T-cell (primary cell): ENCODE data around the gene SRP54. TPM values are rescaled to one million over a fixed set of nuclear protein-coding genes. Genes with fewer than 3 reads are reported as not detected.
A peak's percentile ranks its signal among the peaks of the same experiment; 100 is the strongest.

Experiments used
- ATAC-seq, 4 experiments: fragments of 200-7000 bp in 3 of 4; fragments of 150-1000 bp in 1 of 4; cut with Tn5 transposase; replicated peaks in 1 of 4; 1 replicate in 3 of 4; 2 replicates in 1 of 4; pipeline ENCODE4 v1.10.0; 2021; ENCODE audit warnings: moderate library complexity in 3 of 4, mild to moderate bottlenecking in 2 of 4, moderate number of reproducible peaks in 1 of 4
- CTCF ChIA-PET, 2 donors: fragments of 300-600 bp; sonication (Branson Sonifier 250); formaldehyde crosslinking; loops; one replicate each; lab custom pipeline; 2022; ENCODE audit warnings: antibody characterized with exemption in 2 of 2; lab: Charles Lee
- POLR2A ChIA-PET, 2 donors: fragments of 300-600 bp; sonication (Branson Sonifier 250); formaldehyde crosslinking; loops; one replicate each; lab custom pipeline; 2022; ENCODE audit warnings: antibody characterized with exemption in 2 of 2; lab: Charles Lee
- DNase-seq, 35 experiments: peaks; one replicate each; pipeline versions ENCODE4 v3.0.0 to v3.0.0-alpha.2; 2013 to 2023
- H3K27ac ChIP-seq: one replicate; pipeline ENCODE4 v1.5.1; 2013; ENCODE audit warnings: low read length
- H3K27me3 ChIP-seq, 2 experiments: replicated peaks in 1 of 2; 1 replicate in 1 of 2; 2 replicates in 1 of 2; pipeline versions ENCODE4 v1.6.1 to v1.7.0; 2013; ENCODE audit warnings: low read length in 1 of 2, mixed read lengths in 1 of 2; ENCODE audit not compliant: control insufficient read depth in 2 of 2, insufficient read depth in 2 of 2; ENCODE audit errors: extremely low read depth in 1 of 2
- H3K36me3 ChIP-seq, 2 donors: 1 replicate in 1 of 2; 2 replicates in 1 of 2; pipeline versions ENCODE4 v1.6.1 to v1.7.0; 2013; ENCODE audit warnings: low read length in 1 of 2; ENCODE audit not compliant: control insufficient read depth in 2 of 2, insufficient read depth in 1 of 2; ENCODE audit errors: extremely low read depth in 1 of 2
- H3K4me1 ChIP-seq, 2 experiments: 1 replicate in 1 of 2; 2 replicates in 1 of 2; pipeline versions ENCODE4 v1.6.1 to v1.7.0; 2013; ENCODE audit warnings: low read length in 2 of 2, mixed read lengths in 1 of 2; ENCODE audit not compliant: insufficient read depth in 2 of 2, control insufficient read depth in 1 of 2; ENCODE audit errors: extremely low read depth in 1 of 2
- H3K4me3 ChIP-seq, 2 donors: 1 replicate in 1 of 2; 2 replicates in 1 of 2; pipeline versions ENCODE4 v1.5.1 to v1.7.0; 2013; ENCODE audit warnings: mild to moderate bottlenecking in 2 of 2, low read length in 1 of 2, moderate library complexity in 1 of 2; ENCODE audit not compliant: control insufficient read depth in 1 of 2; ENCODE audit errors: extremely low read depth in 1 of 2
- H3K9me3 ChIP-seq: 2 replicates; pipeline ENCODE4 v1.7.0; 2013
- H3K27ac Mint-ChIP-seq, 2 donors: one replicate each; pipeline ENCODE4 v1.8.0; 2020 to 2021; ENCODE audit warnings: mild to moderate bottlenecking in 2 of 2, mixed read lengths in 2 of 2
- H3K27me3 Mint-ChIP-seq, 2 donors: one replicate each; pipeline ENCODE4 v1.8.0; 2021 to 2022; ENCODE audit warnings: mixed read lengths in 2 of 2
- H3K36me3 Mint-ChIP-seq: one replicate; pipeline ENCODE4 v1.8.0; 2021; ENCODE audit warnings: mixed read lengths
- H3K4me1 Mint-ChIP-seq, 3 donors: one replicate each; pipeline ENCODE4 v1.8.0; 2020 to 2022; ENCODE audit warnings: mixed read lengths in 3 of 3, mild to moderate bottlenecking in 1 of 3
- H3K4me3 Mint-ChIP-seq, 3 donors: one replicate each; pipeline ENCODE4 v1.8.0; 2020 to 2022; ENCODE audit warnings: mild to moderate bottlenecking in 3 of 3, mixed read lengths in 3 of 3, moderate library complexity in 3 of 3
- H3K9me3 Mint-ChIP-seq, 3 donors: one replicate each; pipeline ENCODE4 v1.8.0; 2020 to 2022; ENCODE audit warnings: mixed read lengths in 3 of 3
- WGBS: methylation state at CpG from one replicate; pipeline ENCODE4 v1.1.5; 2013; ENCODE audit warnings: missing lambda C conversion rate; ENCODE audit not compliant: insufficient coverage; 5-methylcytosine and 5-hydroxymethylcytosine counted together
- total RNA-seq, 35 experiments: library from RNA in 6 of 35; stranded (reverse) in 6 of 35; fragments of 120-200 nt in 1 of 35; gene quantifications; one replicate each; pipeline versions ENCODE4 v1.2.1 to v1.2.4 and lab custom pipeline; 2013 to 2026

SRP54 gene
- total RNA-seq, 5 donors from 2014 or later (not counting 1 experiment from before 2014, with no cell fraction given): 41.5 to 55.4 (median 41.9) TPM

DNA sequence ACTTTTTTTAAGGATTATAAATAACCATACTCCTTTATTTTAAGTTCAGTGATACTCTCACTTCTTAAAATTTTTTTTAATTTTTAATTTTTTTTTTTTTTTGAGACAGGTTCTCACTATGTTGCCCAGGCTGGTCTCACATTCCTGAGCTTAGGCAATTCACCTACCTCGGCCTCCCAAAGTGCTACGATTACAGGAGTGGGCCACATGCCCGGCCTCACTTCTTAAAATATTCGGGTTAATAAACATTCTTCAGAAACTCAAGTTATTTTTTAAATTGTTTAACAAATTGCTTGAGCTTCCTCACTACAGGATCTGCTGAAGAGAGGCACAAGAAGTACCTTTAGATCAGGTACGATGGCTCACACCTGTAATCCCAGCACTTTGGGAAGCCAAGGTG, 4.3 kb upstream of the SRP54 start:
- POLR2A ChIA-PET: interaction anchor here in 1 of 2 donors (0.6 kb wide), 1 partner anchor 132 kb away, joined by 3 read pairs; no protein-coding TSS in a partner anchor
- Histone ChIP-seq H3K4me3 (no peak overlapping the region), H3K9me3 (no peaks in the 10 kb centered on the region), H3K27ac (no peak overlapping the region), H3K36me3 (no peaks in the 10 kb centered on the region), H3K27me3 (no peaks in the 10 kb centered on the region), H3K4me1 (peaks cover 11 to 13% of the 10 kb centered on the region in 2 experiments)
- peaks cover 14% of the 10 kb centered on the region for H3K36me3 Mint-ChIP-seq
- no peaks in the 10 kb centered on the region for H3K27me3 Mint-ChIP-seq
- no peak overlapping the region for H3K4me3 Mint-ChIP-seq
- WGBS: 94% methylated on average over 3 of the region's 5 CpGs
- no peak for DNase-seq
- no peak for ATAC-seq
- no peak overlapping the region for H3K27ac Mint-ChIP-seq
- H3K4me1 Mint-ChIP-seq: peaks cover 22 to 31% (median 27%) of the 10 kb centered on the region in 3 donors
- CTCF ChIA-PET: interaction anchor here in 1 of 2 donors (0.7 kb wide), 1 partner anchor 443 kb away, joined by 4 read pairs; no protein-coding TSS in a partner anchor
- H3K9me3 Mint-ChIP-seq: no peaks in the 10 kb centered on the region

DNA sequence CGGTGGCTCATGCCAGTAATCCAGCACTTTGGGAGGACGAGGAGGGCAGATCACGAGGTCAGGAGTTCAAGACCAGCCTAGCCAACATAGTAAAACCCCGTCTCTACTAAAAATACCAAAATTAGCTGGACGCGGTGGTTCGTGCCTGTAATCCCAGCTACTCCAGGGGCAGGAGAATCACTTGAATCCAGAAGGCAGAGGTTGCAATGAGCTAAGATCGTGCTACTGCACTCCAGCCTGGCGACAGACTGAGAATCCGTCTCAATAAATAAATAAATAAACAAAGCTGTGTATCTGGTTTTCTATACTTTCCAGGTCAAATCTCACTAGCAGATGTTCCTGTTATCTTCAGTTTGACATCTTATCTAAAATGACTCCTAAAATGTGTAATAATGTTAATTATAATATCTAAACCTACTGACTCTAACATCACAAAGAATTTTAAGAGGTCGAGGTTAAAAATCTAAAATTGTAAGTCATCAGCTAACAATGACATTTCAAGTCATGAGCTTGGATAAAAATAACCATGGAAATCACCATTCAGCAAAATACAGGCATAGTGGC, 2.4 kb upstream of the SRP54 start:
- Histone ChIP-seq H3K27me3 (no peaks in the 10 kb centered on the region), H3K4me1 (peaks cover 25 to 27% of the 10 kb centered on the region in 2 experiments), H3K9me3 (no peaks in the 10 kb centered on the region), H3K4me3 (peak overlapping the region in 1 of 2 donors; percentile 82), H3K36me3 (no peaks in the 10 kb centered on the region), H3K27ac (no peak overlapping the region)
- 100% methylated on average over 3 of the region's 11 CpGs for WGBS
- ATAC-seq (no peak), DNase-seq (no peak)
- Mint-ChIP-seq H3K36me3 (peaks cover 14% of the 10 kb centered on the region), H3K27me3 (no peaks in the 10 kb centered on the region), H3K9me3 (no peaks in the 10 kb centered on the region), H3K4me3 (peak overlapping the region in 2 of 3 donors; percentile 29 to 39), H3K4me1 (peaks cover 16 to 25% (median 23%) of the 10 kb centered on the region in 3 donors), H3K27ac (no peak overlapping the region)
- ChIA-PET CTCF (interaction anchor here (0.5 to 3.1 kb wide), 11 partner anchors 15 to 456 kb away, joined by 3 to 15 read pairs (median 3); partner anchors contain the start of genes BAZ1A (in 1 of the 2) and FAM177A1 (in 1 of the 2)), POLR2A (interaction anchor here (0.5 to 4.5 kb wide), 12 partner anchors 9 to 424 kb away, joined by 3 to 58 read pairs (median 4); partner anchors contain the start of genes FAM177A1 (in 1 of the 2), NFKBIA (in 1 of the 2) and PPP2R3C (in 1 of the 2))

- Mint-ChIP-seq H3K9me3 (no peaks in the 10 kb centered on the region), H3K4me1 (peaks cover 12 to 16% (median 14%) of the 10 kb centered on the region in 3 donors), H3K27ac (no peak overlapping the region), H3K4me3 (no peak overlapping the region), H3K36me3 (peaks cover 13% of the 10 kb centered on the region), H3K27me3 (no peaks in the 10 kb centered on the region)
- POLR2A ChIA-PET: interaction anchor here (0.5 to 4.5 kb wide), 16 partner anchors 9 to 435 kb away, joined by 3 to 58 read pairs (median 4); partner anchors contain the start of genes FAM177A1 (in 2 of the 2), NFKBIA (in 1 of the 2) and PPP2R3C (in 1 of the 2)
- Histone ChIP-seq H3K4me1 (peaks cover 27 to 28% of the 10 kb centered on the region in 2 experiments), H3K27ac (peak overlapping the region; percentile 98), H3K4me3 (peak overlapping the region; percentile 66 to 82), H3K36me3 (no peaks in the 10 kb centered on the region), H3K9me3 (no peaks in the 10 kb centered on the region), H3K27me3 (no peaks in the 10 kb centered on the region)
- DNase-seq: peak in 32 of 35 experiments; percentile 0 to 64 (median 24)
- 0% methylated on average over 16 of the region's 17 CpGs for WGBS
- peak; percentile 6 to 24 (median 12) for ATAC-seq
- CTCF ChIA-PET: interaction anchor here (0.6 to 3.1 kb wide), 12 partner anchors 18 to 434 kb away, joined by 3 to 15 read pairs (median 4); partner anchors contain the start of genes BAZ1A (in 1 of the 2), FAM177A1 (in 1 of the 2), PPP2R3C (in 1 of the 2) and PRORP (in 1 of the 2)
These were observed 910 bp upstream of the SRP54 start for GRCh38 chr14:34981743-34982420.

GRCh38 chr14:34983148-34983760, 462 bp downstream of the SRP54 start:
- H3K4me1 Mint-ChIP-seq: peaks cover 19 to 22% (median 21%) of the 10 kb centered on the region in 3 donors
- no peak overlapping the region for H3K4me3 Mint-ChIP-seq
- Histone ChIP-seq H3K27ac (peak overlapping the region; percentile 98), H3K9me3 (no peaks in the 10 kb centered on the region), H3K36me3 (no peaks in the 10 kb centered on the region), H3K27me3 (no peaks in the 10 kb centered on the region), H3K4me1 (peaks cover 27 to 28% of the 10 kb centered on the region in 2 experiments), H3K4me3 (peak overlapping the region; percentile 66 to 82)
- no peak overlapping the region for H3K27ac Mint-ChIP-seq
- ATAC-seq (peak; percentile 1 to 9 (median 8)), DNase-seq (no peak)
- H3K9me3 Mint-ChIP-seq: no peaks in the 10 kb centered on the region
- peaks cover 13% of the 10 kb centered on the region for H3K36me3 Mint-ChIP-seq
- ChIA-PET CTCF (interaction anchor here in 1 of 2 donors (0.6 to 3.1 kb wide), 6 partner anchors 63 to 433 kb away, joined by 3 to 15 read pairs (median 4); partner anchors contain the start of genes BAZ1A, FAM177A1, PPP2R3C and PRORP), POLR2A (interaction anchor here (0.5 to 4.5 kb wide), 21 partner anchors 10 to 433 kb away, joined by 3 to 58 read pairs (median 4); partner anchors contain the start of gene FAM177A1 (in 2 of the 2))
- WGBS: 0% methylated on average over 23 of the region's 28 CpGs
- no peaks in the 10 kb centered on the region for H3K27me3 Mint-ChIP-seq

GRCh38 chr14:34983786-34984185, 994 bp downstream of the SRP54 start:
- H3K27ac Mint-ChIP-seq: peak overlapping the region in 1 of 2 donors; percentile 4

More at GRCh38 chr14:34983786-34984185, 994 bp downstream of the SRP54 start:
- ATAC-seq: no peak
- Mint-ChIP-seq H3K36me3 (peaks cover 13% of the 10 kb centered on the region), H3K4me3 (no peak overlapping the region), H3K9me3 (no peaks in the 10 kb centered on the region), H3K27me3 (no peaks in the 10 kb centered on the region), H3K4me1 (peaks cover 22 to 25% (median 23%) of the 10 kb centered on the region in 3 donors)
- Histone ChIP-seq H3K4me1 (peaks cover 27 to 28% of the 10 kb centered on the region in 2 experiments), H3K27me3 (no peaks in the 10 kb centered on the region), H3K9me3 (no peaks in the 10 kb centered on the region), H3K27ac (no peak overlapping the region), H3K36me3 (no peaks in the 10 kb centered on the region), H3K4me3 (peak overlapping the region; percentile 66 to 82)
- ChIA-PET POLR2A (interaction anchor here (0.5 to 4.5 kb wide), 12 partner anchors 9 to 824 kb away, joined by 3 to 58 read pairs (median 4); partner anchors contain the start of gene FAM177A1 (in 1 of the 2)), CTCF (interaction anchor here in 1 of 2 donors (0.7 to 3.1 kb wide), 3 partner anchors 51 to 63 kb away, joined by 3 to 15 read pairs (median 4); partner anchors contain the start of gene FAM177A1)
- whole genome bisulfite sequencing: no CpG with 5 or more reads among the region's 3 CpGs
- DNase-seq: no peak
